ENCODE data around the gene CALML3. TPM values are rescaled to one million over a fixed set of nuclear protein-coding genes. Genes with fewer than 3 reads are reported as not detected.

Gene CALML3
- total RNA-seq, 4 donors from 2014 or later, result 0.24 TPM; not detected in 3

GRCh38 chr10:5573968-5574641 lies 49.3 kb downstream of the CALML3 start:
- no peak for DNase-seq
- H3K27ac ChIP-seq, result no peak overlapping the region

GRCh38 chr10:5574642-5575131 lies 49.9 kb downstream of the CALML3 start:
- no peak for TF ChIP-seq POLR2A (IDR thresholded peaks at IDR 0.05)
- no peak for TF ChIP-seq CTCF (IDR thresholded peaks at IDR 0.05)
- intact Hi-C loops (cut with DNase I), result no loop called here
- no peaks in the 10 kb centered on the region for H3K27me3 ChIP-seq
- no peak overlapping the region for H3K27ac ChIP-seq
- no peak for DNase-seq
- 82 to 97% methylated on average over 10 to 11 of the region's 14 CpGs for WGBS, 2 donors
- H3K9me3 ChIP-seq, result no peaks in the 10 kb centered on the region
- no peaks in the 10 kb centered on the region for H3K4me1 ChIP-seq
- H3K36me3 ChIP-seq, result no peaks in the 10 kb centered on the region
- no peak overlapping the region for H3K4me3 ChIP-seq (replicated peaks in 1 of 3)

More at GRCh38 chr10:5573968-5574641, 49.3 kb downstream of the CALML3 start:
- WGBS, 2 donors, result 80 to 88% methylated on average over 14 to 20 of the region's 20 CpGs
- no peaks in the 10 kb centered on the region for H3K27me3 ChIP-seq
- TF ChIP-seq POLR2A (IDR thresholded peaks at IDR 0.05) (no peak), CTCF (IDR thresholded peaks at IDR 0.05) (no peak)
- no peaks in the 10 kb centered on the region for H3K4me1 ChIP-seq
- no peak overlapping the region for H3K4me3 ChIP-seq (replicated peaks in 1 of 3)
- no peaks in the 10 kb centered on the region for H3K36me3 ChIP-seq
- H3K9me3 ChIP-seq, result no peaks in the 10 kb centered on the region
- intact Hi-C loops (cut with DNase I), result no loop called here

- 79 to 84% methylated on average over 9 of the region's 9 CpGs for WGBS, 2 donors
- H3K27me3 ChIP-seq, result no peaks in the 10 kb centered on the region
- no peak overlapping the region for H3K27ac ChIP-seq
- no peak for TF ChIP-seq CTCF (IDR thresholded peaks at IDR 0.05)
- no peak for TF ChIP-seq POLR2A (IDR thresholded peaks at IDR 0.05)
- intact Hi-C loops (cut with DNase I), result no loop called here
- no peaks in the 10 kb centered on the region for H3K36me3 ChIP-seq
- H3K4me3 ChIP-seq (replicated peaks in 1 of 3), result no peak overlapping the region
- H3K4me1 ChIP-seq, result no peaks in the 10 kb centered on the region
- H3K9me3 ChIP-seq, result no peaks in the 10 kb centered on the region
- no peak for DNase-seq
These were observed 50.4 kb downstream of the CALML3 start for GRCh38 chr10:5575144-5575481.

GRCh38 chr10:5575482-5576153 lies 50.9 kb downstream of the CALML3 start:
- no peak for DNase-seq
- intact Hi-C loops (cut with DNase I), result no loop called here
- H3K4me1 ChIP-seq, result no peaks in the 10 kb centered on the region
- H3K9me3 ChIP-seq, result no peaks in the 10 kb centered on the region
- H3K36me3 ChIP-seq, result no peaks in the 10 kb centered on the region
- no peaks in the 10 kb centered on the region for H3K27me3 ChIP-seq
- H3K27ac ChIP-seq, result no peak overlapping the region
- H3K4me3 ChIP-seq (replicated peaks in 1 of 3), result no peak overlapping the region
- 86 to 93% methylated on average over 18 to 23 of the region's 23 CpGs for WGBS, 2 donors
- TF ChIP-seq POLR2A (IDR thresholded peaks at IDR 0.05) (no peak), CTCF (IDR thresholded peaks at IDR 0.05) (no peak)

- 93 to 99% methylated on average over 4 of the region's 4 CpGs for WGBS, 2 donors
- intact Hi-C loops (cut with DNase I), result no loop called here
- H3K9me3 ChIP-seq, result no peaks in the 10 kb centered on the region
- H3K27me3 ChIP-seq, result no peaks in the 10 kb centered on the region
- H3K36me3 ChIP-seq, result no peaks in the 10 kb centered on the region
- no peaks in the 10 kb centered on the region for H3K4me1 ChIP-seq
- no peak overlapping the region for H3K27ac ChIP-seq
- DNase-seq, result no peak
- H3K4me3 ChIP-seq (replicated peaks in 1 of 3), result no peak overlapping the region
- TF ChIP-seq POLR2A (IDR thresholded peaks at IDR 0.05) (no peak), CTCF (IDR thresholded peaks at IDR 0.05) (no peak)
These were observed 51.5 kb downstream of the CALML3 start for GRCh38 chr10:5576154-5576748.
